Measurements from ENCODE around the gene SAMD4A.

The SAMD4A gene

DNA sequence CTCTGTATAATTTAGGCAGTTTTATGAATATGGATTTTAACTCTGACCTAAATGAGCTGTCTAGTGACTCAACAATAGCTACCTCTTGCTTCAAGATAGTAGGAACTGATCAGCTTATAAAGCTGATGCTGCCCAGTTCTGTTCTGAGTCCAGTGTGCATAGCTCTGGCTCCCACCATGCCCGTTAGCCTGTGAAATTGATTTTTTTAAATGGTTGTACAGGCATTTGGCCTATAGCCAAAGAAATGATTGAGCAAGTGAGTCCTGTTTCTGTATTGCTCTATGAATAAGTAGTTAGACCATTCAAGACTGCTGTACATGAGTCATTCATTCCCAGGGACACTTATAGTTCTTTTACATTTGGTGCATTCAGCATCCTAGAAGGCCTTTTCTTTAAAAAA lies 36.4 kb downstream of the SAMD4A start:
- POLR2A ChIA-PET = interaction anchor here (0.8 kb wide), 1 partner anchor 36 kb away, joined by 3 read pairs; the partner anchor contains the start of gene SAMD4A
- DNase-seq (ENCODE audit: extremely low spot score) = no peak
- TF ChIP-seq L3MBTL2 (conservative IDR thresholded peaks at IDR 0.05) (no peak), FOXM1 (IDR thresholded peaks at IDR 0.05; ENCODE audit: borderline replicate concordance) (no peak), SP1 (IDR thresholded peaks at IDR 0.05) (no peak), ARNT (IDR thresholded peaks at IDR 0.05) (no peak), BHLHE40 (IDR thresholded peaks at IDR 0.05; ENCODE audit: borderline replicate concordance) (no peak), HDGF (IDR thresholded peaks at IDR 0.05; ENCODE audit: borderline replicate concordance) (no peak), FOXK2 (IDR thresholded peaks at IDR 0.05) (no peak), ZNF384 (IDR thresholded peaks at IDR 0.05) (no peak), FOXA1 (IDR thresholded peaks at IDR 0.05) (no peak), TARDBP (IDR thresholded peaks at IDR 0.05) (no peak), ELF4 (IDR thresholded peaks at IDR 0.05) (no peak), SUZ12 (IDR thresholded peaks at IDR 0.05) (no peak)
- TF ChIP-seq, protein P1, sequence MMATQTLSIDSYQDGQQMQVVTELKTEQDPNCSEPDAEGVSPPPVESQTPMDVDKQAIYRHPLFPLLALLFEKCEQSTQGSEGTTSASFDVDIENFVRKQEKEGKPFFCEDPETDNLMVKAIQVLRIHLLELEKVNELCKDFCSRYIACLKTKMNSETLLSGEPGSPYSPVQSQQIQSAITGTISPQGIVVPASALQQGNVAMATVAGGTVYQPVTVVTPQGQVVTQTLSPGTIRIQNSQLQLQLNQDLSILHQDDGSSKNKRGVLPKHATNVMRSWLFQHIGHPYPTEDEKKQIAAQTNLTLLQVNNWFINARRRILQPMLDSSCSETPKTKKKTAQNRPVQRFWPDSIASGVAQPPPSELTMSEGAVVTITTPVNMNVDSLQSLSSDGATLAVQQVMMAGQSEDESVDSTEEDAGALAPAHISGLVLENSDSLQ (IDR thresholded peaks at IDR 0.05) = no peak
- CTCF ChIA-PET = interaction anchor here (0.6 to 1.0 kb wide), 4 partner anchors 30 to 558 kb away, joined by 3 to 5 read pairs (median 4); no protein-coding TSS in a partner anchor

DNA sequence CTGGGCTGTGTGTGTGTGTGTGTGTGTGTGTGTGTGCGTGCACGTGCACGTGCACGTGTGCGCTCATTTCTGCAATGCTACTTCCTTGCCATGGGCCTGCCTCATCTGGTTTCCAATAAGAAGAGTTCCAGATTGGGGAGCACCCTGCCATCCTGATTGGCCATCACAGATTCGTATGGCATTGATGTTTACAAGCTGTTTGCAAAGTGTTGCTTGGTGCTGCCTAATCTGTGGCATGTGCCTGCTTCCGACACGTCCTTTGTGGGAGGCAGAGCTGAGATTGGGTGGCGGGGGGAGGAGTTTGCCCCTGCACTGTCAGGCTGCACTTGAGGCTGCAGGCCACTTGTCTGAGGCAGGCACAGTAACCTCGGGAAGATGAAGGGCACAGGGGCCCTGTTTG lies 39.2 kb downstream of the SAMD4A start:
- CTCF ChIA-PET = interaction anchor here (0.5 kb wide), 1 partner anchor 27 kb away, joined by 3 read pairs; no protein-coding TSS in a partner anchor
- DNase-seq (ENCODE audit: extremely low spot score) = no peak
- POLR2A ChIA-PET = no interaction called here
- TF ChIP-seq TARDBP (IDR thresholded peaks at IDR 0.05) (no peak), CTBP1 (IDR thresholded peaks at IDR 0.05; ENCODE audit: borderline replicate concordance) (no peak), FOXM1 (IDR thresholded peaks at IDR 0.05; ENCODE audit: borderline replicate concordance) (no peak)
- TF ChIP-seq, protein P1 (IDR thresholded peaks at IDR 0.05) = no peak

- POLR2A ChIA-PET = no interaction called here
- TF ChIP-seq L3MBTL2 (conservative IDR thresholded peaks at IDR 0.05) (no peak), BHLHE40 (IDR thresholded peaks at IDR 0.05; ENCODE audit: borderline replicate concordance) (no peak), ARNT (IDR thresholded peaks at IDR 0.05) (no peak), FOXA1 (IDR thresholded peaks at IDR 0.05) (no peak), LEF1 (IDR thresholded peaks at IDR 0.05; ENCODE audit: borderline replicate concordance) (no peak), ELF4 (IDR thresholded peaks at IDR 0.05) (no peak), HDGF (IDR thresholded peaks at IDR 0.05; ENCODE audit: borderline replicate concordance) (no peak), FOXM1 (IDR thresholded peaks at IDR 0.05; ENCODE audit: borderline replicate concordance) (no peak), ZNF384 (IDR thresholded peaks at IDR 0.05) (no peak), NFRKB (IDR thresholded peaks at IDR 0.05) (no peak), CTBP1 (IDR thresholded peaks at IDR 0.05; ENCODE audit: borderline replicate concordance) (no peak)
- CTCF ChIA-PET = no interaction called here
- no peak for DNase-seq (ENCODE audit: extremely low spot score)
Observed at GRCh38 chr14:54606631-54607133, 39.8 kb downstream of the SAMD4A start.

DNA sequence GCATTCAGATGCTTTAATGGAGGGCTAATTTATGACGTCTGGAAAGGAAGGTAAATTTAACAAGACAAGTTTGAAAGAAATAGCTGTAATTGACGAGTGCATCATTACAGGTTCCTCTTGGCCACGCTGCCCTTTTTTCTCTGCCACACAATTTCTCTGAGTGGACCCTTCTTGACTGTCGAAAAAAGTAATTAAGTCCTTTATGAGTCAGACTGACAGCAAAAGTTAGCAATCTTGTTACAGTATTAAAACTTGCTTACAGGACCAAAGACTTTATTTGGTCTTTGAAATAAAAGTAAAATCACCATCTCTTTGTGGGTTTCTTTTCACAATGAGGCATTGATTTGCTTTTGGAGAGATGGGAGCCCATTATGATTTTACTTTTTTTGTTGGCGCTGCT lies 42.6 kb downstream of the SAMD4A start:
- POLR2A ChIA-PET = no interaction called here
- TF ChIP-seq LEF1 (IDR thresholded peaks at IDR 0.05; ENCODE audit: borderline replicate concordance) (no peak), SUZ12 (IDR thresholded peaks at IDR 0.05) (no peak), FOXM1 (IDR thresholded peaks at IDR 0.05; ENCODE audit: borderline replicate concordance) (no peak), BHLHE40 (IDR thresholded peaks at IDR 0.05; ENCODE audit: borderline replicate concordance) (no peak), HDGF (IDR thresholded peaks at IDR 0.05; ENCODE audit: borderline replicate concordance) (no peak), ZNF384 (IDR thresholded peaks at IDR 0.05) (no peak), TARDBP (IDR thresholded peaks at IDR 0.05) (no peak), CTBP1 (IDR thresholded peaks at IDR 0.05; ENCODE audit: borderline replicate concordance) (no peak), NFRKB (IDR thresholded peaks at IDR 0.05) (no peak), ELF4 (IDR thresholded peaks at IDR 0.05) (no peak), ARNT (IDR thresholded peaks at IDR 0.05) (no peak), L3MBTL2 (conservative IDR thresholded peaks at IDR 0.05) (no peak), FOXK2 (IDR thresholded peaks at IDR 0.05) (no peak), SP1 (IDR thresholded peaks at IDR 0.05) (no peak), FOXA1 (IDR thresholded peaks at IDR 0.05) (no peak)
- TF ChIP-seq, protein P1 (IDR thresholded peaks at IDR 0.05) = no peak
- DNase-seq (ENCODE audit: extremely low spot score) = no peak
- CTCF ChIA-PET = interaction anchor here (0.9 to 1.3 kb wide), 2 partner anchors 13 to 82 kb away, joined by 3 to 4 read pairs; no protein-coding TSS in a partner anchor

GRCh38 chr14:54610051-54610977 lies 43.4 kb downstream of the SAMD4A start:
- POLR2A ChIA-PET = no interaction called here
- no peak for TF ChIP-seq ARNT (IDR thresholded peaks at IDR 0.05)
- TF ChIP-seq FOXM1 (IDR thresholded peaks at IDR 0.05; ENCODE audit: borderline replicate concordance) = no peak
- TF ChIP-seq, protein P1 (IDR thresholded peaks at IDR 0.05) = no peak
- no peak for TF ChIP-seq NFRKB (IDR thresholded peaks at IDR 0.05)
- DNase-seq (ENCODE audit: extremely low spot score) = no peak
- CTCF ChIA-PET = interaction anchor here (0.9 to 1.5 kb wide), 3 partner anchors 12 to 81 kb away, joined by 3 to 4 read pairs (median 3); no protein-coding TSS in a partner anchor

All from HEK293T (cell line).